Stimulated activated CD8-positive, alpha-beta memory T cell treated with anti-CD3 and anti-CD28 coated beads, Interleukin-4, amount 100 ng/mL, for 24 hours (primary cell): ENCODE results near the gene VPS54.

ENCODE experiments used
- DNase-seq: peaks from one replicate; pipeline ENCODE4 v3.0.0-alpha.2; 2020; ENCODE audit warnings: low read depth

Gene VPS54

GRCh38 chr2:63899639-63900038 lies 119.6 kb downstream of the VPS54 start:
- DNase-seq = no peak

GRCh38 chr2:63898839-63899238 lies 120.4 kb downstream of the VPS54 start:
- DNase-seq = no peak

- DNase-seq = no peak
These were observed 125.1 kb downstream of the VPS54 start for GRCh38 chr2:63894167-63894566.

GRCh38 chr2:63893163-63893562 lies 126.1 kb downstream of the VPS54 start:
- DNase-seq = no peak

GRCh38 chr2:63891488-63892030 lies 127.7 kb downstream of the VPS54 start:
- DNase-seq = no peak

GRCh38 chr2:63890678-63891077 lies 128.6 kb downstream of the VPS54 start:
- DNase-seq = no peak

GRCh38 chr2:63888490-63889402 lies 130.5 kb downstream of the VPS54 start:
- DNase-seq = peak; percentile 11

- no peak for DNase-seq
These were observed 131.2 kb downstream of the VPS54 start for GRCh38 chr2:63888053-63888452.

- DNase-seq = no peak
These were observed 132.8 kb downstream of the VPS54 start for GRCh38 chr2:63886445-63886844.

GRCh38 chr2:63882395-63883105 lies 136.7 kb downstream of the VPS54 start:
- no peak for DNase-seq

GRCh38 chr2:63881205-63881604 lies 138.0 kb downstream of the VPS54 start:
- DNase-seq = no peak

GRCh38 chr2:63880625-63881024 lies 138.6 kb downstream of the VPS54 start:
- no peak for DNase-seq

- no peak for DNase-seq
These were observed 139.3 kb downstream of the VPS54 start for GRCh38 chr2:63879876-63880433.

- no peak for DNase-seq
These were observed 140.7 kb downstream of the VPS54 start for GRCh38 chr2:63878486-63878885.

- DNase-seq = no peak
These were observed 142.9 kb downstream of the VPS54 start for GRCh38 chr2:63876311-63876710.

GRCh38 chr2:63875559-63876245 lies 143.5 kb downstream of the VPS54 start:
- DNase-seq = no peak

- no peak for DNase-seq
These were observed 144.1 kb downstream of the VPS54 start for GRCh38 chr2:63875131-63875527.

GRCh38 chr2:63874204-63875130 lies 144.8 kb downstream of the VPS54 start:
- DNase-seq = no peak

GRCh38 chr2:63872571-63873328 lies 146.5 kb downstream of the VPS54 start:
- no peak for DNase-seq

- DNase-seq = no peak
These were observed 147.4 kb downstream of the VPS54 start for GRCh38 chr2:63871864-63872263.
